GM12891 (cell line): ENCODE measurements around the gene MDC1.
"Not testable (repeated sequence)": the region's sequence is repeated elsewhere in the genome, so short reads cannot be mapped to it uniquely, and the experiment has no call there.

Source experiments
- PAX5 ChIP-seq: IDR thresholded peaks from 2 replicates; pipeline ENCODE4 v1.6.1; 2011; ENCODE audit warnings: low read length, moderate library complexity, mild to moderate bottlenecking; ENCODE audit not compliant: insufficient read depth, severe bottlenecking
- POLR2A ChIP-seq: IDR thresholded peaks from 2 replicates; pipeline ENCODE4 v1.6.1; 2011; ENCODE audit warnings: low read depth, low read length, control low read depth
- POLR2AphosphoS5 ChIP-seq: IDR thresholded peaks from 2 replicates; pipeline ENCODE4 v1.6.1; 2011; ENCODE audit warnings: low read depth, low read length, control low read depth
- POU2F2 ChIP-seq: IDR thresholded peaks from 2 replicates; pipeline ENCODE4 v1.6.1; 2011; ENCODE audit warnings: low read depth, mild to moderate bottlenecking, control low read depth, low read length, moderate library complexity
- SPI1 ChIP-seq: IDR thresholded peaks from 2 replicates; pipeline ENCODE4 v1.6.1; 2011; ENCODE audit warnings: low read depth, low read length, control low read depth
- TAF1 ChIP-seq: IDR thresholded peaks from 2 replicates; pipeline ENCODE4 v1.6.1; 2011; ENCODE audit warnings: low read depth, low read length, control low read depth

- TF ChIP-seq POLR2A, PAX5, SPI1, POLR2AphosphoS5, TAF1, POU2F2: not testable (repeated sequence)
Measured at GRCh38 chr6:30717845-30718720, 1.0 kb upstream of the MDC1 start.
